ENCODE measurements around the gene MARCHF9. TPM values are rescaled to one million over a fixed set of nuclear protein-coding genes. Genes with fewer than 3 reads are reported as not detected.

MARCHF9 gene
- total RNA-seq, 2 donors from 2014 or later, result 11.1 to 13.2 TPM

DNA sequence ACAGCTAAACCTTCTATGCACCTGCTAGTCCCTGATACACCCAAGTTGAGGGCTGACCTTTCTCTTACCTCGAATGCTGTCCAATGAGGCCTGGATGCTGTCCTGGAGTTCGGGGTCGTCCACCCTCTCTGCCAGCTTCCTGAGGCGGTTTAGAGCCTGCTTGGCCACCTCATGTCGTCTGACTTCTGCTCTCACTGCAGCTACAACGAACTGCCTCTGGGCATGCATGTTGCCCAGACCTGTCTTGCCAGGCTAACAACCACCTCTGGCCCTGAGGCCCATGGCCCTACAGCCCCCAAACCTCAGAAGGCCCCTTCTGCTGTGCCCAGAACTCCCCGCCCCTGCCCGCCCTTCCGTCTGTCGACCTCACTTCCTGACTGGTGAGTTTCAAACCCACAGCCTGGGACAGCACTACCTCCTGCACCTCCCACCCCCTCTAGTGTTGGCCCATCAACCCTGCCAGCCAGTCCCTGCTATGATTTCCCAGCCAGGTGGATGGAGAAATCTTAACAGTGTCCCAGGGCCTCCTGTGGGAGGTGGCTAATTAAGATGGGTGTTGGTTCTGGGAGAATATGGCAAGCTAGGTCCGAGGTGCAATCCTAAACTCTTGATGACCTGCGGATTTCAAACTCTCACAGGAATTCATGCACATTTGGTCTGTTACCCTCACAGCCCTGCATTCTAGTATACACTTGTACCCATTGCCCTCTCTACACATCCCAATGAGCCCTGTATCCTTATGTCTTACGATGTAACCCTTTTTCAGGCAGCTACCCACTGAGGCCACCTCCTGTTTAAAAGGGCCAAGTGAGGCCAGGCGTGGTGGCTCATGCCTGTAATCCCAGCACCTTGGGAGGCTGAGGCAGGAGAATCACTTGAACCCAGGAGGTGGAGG lies 12.8 kb upstream of the MARCHF9 start:
- peaks cover 8% of the 10 kb centered on the region for H3K27me3 ChIP-seq (replicated peaks; ENCODE audit: insufficient read depth)
- intact Hi-C loops (cut with DNase I), result no loop called here
- TF ChIP-seq POLR2A (IDR thresholded peaks at IDR 0.05) (no peak), CTCF (IDR thresholded peaks at IDR 0.05) (peak in 1 of 4 experiments; percentile 8)
- DNase-seq (ENCODE audit: low spot score), result no peak
- H3K36me3 ChIP-seq, result no peaks in the 10 kb centered on the region
- no peak overlapping the region for H3K27ac ChIP-seq
- H3K4me3 ChIP-seq, result no peak overlapping the region
- H3K4me1 ChIP-seq (replicated peaks), result peaks cover 13% of the 10 kb centered on the region
- H3K9me3 ChIP-seq, result no peaks in the 10 kb centered on the region
- WGBS, result 38% methylated on average over 14 of the region's 14 CpGs

DNA sequence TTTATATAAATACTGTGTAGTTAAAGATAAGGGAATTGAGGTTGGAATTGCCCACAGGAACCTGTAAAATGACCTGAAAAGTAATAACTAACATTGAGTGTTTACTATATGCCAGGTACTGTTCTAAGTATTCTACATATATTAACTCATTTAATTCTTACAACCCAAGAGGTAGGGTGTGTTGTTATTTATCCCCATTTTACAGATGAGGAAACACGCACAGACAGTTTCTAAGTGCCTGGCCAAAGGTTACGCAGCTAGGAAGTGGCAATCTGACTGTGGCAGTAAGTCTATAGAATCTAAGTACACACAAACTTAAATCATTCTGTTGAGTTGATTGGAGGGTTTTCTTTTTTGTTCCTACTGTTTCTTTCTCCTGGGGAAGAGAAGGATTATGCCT lies 11.1 kb upstream of the MARCHF9 start:
- no peaks in the 10 kb centered on the region for H3K9me3 ChIP-seq
- TF ChIP-seq POLR2A (IDR thresholded peaks at IDR 0.05), result no peak
- peaks cover 2% of the 10 kb centered on the region for H3K27me3 ChIP-seq (replicated peaks; ENCODE audit: insufficient read depth)
- 90% methylated on average over 2 of the region's 2 CpGs for WGBS
- intact Hi-C loops (cut with DNase I), result no loop called here
- H3K4me3 ChIP-seq, result no peak overlapping the region
- DNase-seq (ENCODE audit: low spot score), result no peak
- no peaks in the 10 kb centered on the region for H3K4me1 ChIP-seq (replicated peaks)
- no peak overlapping the region for H3K27ac ChIP-seq
- H3K36me3 ChIP-seq, result peaks cover 0 to 4% of the 10 kb centered on the region in 2 donors

GRCh38 chr12:57744194-57744776 lies 10.6 kb upstream of the MARCHF9 start:
- no peaks in the 10 kb centered on the region for H3K9me3 ChIP-seq
- peak overlapping the region; percentile 94 to 95 for H3K27ac ChIP-seq
- H3K4me3 ChIP-seq, result peak overlapping the region; percentile 68 to 75
- peaks cover 0 to 4% of the 10 kb centered on the region in 2 donors for H3K36me3 ChIP-seq
- intact Hi-C loops (cut with DNase I), result no loop called here
- no peaks in the 10 kb centered on the region for H3K4me1 ChIP-seq (replicated peaks)
- TF ChIP-seq POLR2A (IDR thresholded peaks at IDR 0.05), result no peak
- no peak for TF ChIP-seq CTCF (IDR thresholded peaks at IDR 0.05)
- no peak for TF ChIP-seq POLR2AphosphoS5 (IDR thresholded peaks at IDR 0.05)
- peak; percentile 42 for DNase-seq (ENCODE audit: low spot score)
- 9% methylated on average over 21 of the region's 21 CpGs for WGBS
- peaks cover 2% of the 10 kb centered on the region for H3K27me3 ChIP-seq (replicated peaks; ENCODE audit: insufficient read depth)

DNA sequence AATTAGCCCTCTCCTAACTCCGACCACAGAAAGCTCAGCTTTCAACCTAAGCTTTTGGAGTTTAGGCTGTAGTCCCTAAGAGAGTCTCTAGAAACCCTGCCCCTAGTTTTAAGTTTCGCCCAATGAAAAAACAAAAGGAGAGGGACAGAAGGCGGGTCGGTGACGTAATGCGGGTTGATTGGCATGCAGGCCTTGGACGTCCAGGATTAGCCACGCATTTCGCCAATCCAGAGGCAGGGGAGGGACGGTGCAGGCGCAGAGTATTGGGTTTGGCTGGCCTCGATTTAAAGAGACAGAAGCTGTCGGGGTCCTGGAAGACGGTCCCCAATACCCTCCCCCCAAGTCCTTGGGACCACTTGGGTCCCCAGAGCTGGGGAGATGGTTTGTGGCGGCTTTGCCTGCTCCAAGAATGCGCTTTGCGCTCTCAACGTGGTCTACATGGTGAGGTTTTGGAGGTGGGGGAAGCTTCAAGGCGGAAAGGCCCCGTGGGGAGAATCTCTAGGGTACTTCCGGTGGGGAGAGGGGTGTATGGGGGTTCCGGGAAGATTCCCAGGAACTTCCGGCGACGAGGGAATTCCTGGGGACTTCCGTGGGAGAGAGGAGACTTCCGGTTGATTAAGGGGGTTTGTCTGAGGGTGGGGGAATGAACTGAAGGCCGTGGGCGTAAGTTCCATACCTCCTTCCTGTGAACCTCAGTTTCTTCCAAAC lies 10.0 kb upstream of the MARCHF9 start, which contains the start of gene TSPAN31:
Gene TSPAN31 (plus strand): TSS at position 263 of the 708 bp plus-strand sequence. CDS start 116 bp downstream, at position 379.
- Histone ChIP-seq H3K4me1 (replicated peaks) (no peaks in the 10 kb centered on the region), H3K36me3 (peaks cover 0 to 4% of the 10 kb centered on the region in 2 donors), H3K27ac (peak within 1 kb of the TSS; percentile 94 to 95), H3K9me3 (no peaks in the 10 kb centered on the region), H3K4me3 (peak within 1 kb of the TSS; percentile 68 to 75), H3K27me3 (replicated peaks; ENCODE audit: insufficient read depth) (peaks cover 2% of the 10 kb centered on the region)
- DNase-seq (ENCODE audit: low spot score), result peak; percentile 97
- intact Hi-C loops (cut with DNase I), result no loop called here
- TF ChIP-seq POLR2A (IDR thresholded peaks at IDR 0.05) (peak; percentile 64), POLR2AphosphoS5 (IDR thresholded peaks at IDR 0.05) (peak; percentile 97), CTCF (IDR thresholded peaks at IDR 0.05) (peak in 2 of 4 experiments; percentile 36 to 41)
- WGBS, result under 1% methylated on average over 29 of the region's 29 CpGs

DNA sequence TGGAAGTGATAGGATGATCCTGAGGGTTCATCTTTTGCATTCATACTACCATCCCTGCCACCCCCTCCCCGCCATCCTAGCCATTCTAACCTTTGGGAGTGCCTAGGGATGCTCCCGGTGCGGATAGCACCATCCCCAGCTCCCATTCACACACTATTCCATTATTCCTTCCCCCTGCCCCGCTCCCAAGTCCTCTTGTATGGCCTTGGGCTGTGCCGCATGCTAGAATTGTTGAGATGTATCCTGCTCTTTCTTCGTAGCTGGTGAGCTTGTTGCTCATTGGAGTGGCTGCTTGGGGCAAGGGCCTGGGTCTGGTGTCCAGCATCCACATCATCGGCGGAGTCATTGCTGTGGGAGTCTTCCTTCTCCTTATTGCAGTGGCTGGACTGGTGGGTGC lies 9.4 kb upstream of the MARCHF9 start:
- Histone ChIP-seq H3K27ac (peak overlapping the region; percentile 94 to 95), H3K27me3 (replicated peaks; ENCODE audit: insufficient read depth) (peaks cover 2% of the 10 kb centered on the region), H3K4me3 (peak overlapping the region; percentile 68 to 75), H3K36me3 (peaks cover 0 to 4% of the 10 kb centered on the region in 2 donors), H3K4me1 (replicated peaks) (no peaks in the 10 kb centered on the region), H3K9me3 (no peaks in the 10 kb centered on the region)
- intact Hi-C loops (cut with DNase I), result no loop called here
- no peak for DNase-seq (ENCODE audit: low spot score)
- 41% methylated on average over 8 of the region's 8 CpGs for WGBS
- TF ChIP-seq POLR2A (IDR thresholded peaks at IDR 0.05) (no peak), CTCF (IDR thresholded peaks at IDR 0.05) (no peak), POLR2AphosphoS5 (IDR thresholded peaks at IDR 0.05) (no peak)

Measured in prostate gland (tissue), 2 donors.